PC-3 (cell line): ENCODE data around the gene ZFHX3. TPM values are rescaled to one million over a fixed set of nuclear protein-coding genes. Genes with fewer than 3 reads are reported as not detected.

Source experiments
- ATAC-seq: fragments of 200-7000 bp; cut with Tn5 transposase; 2 replicates; pipeline ENCODE4 v1.9.1; 2020; ENCODE audit warnings: mild to moderate bottlenecking, moderate library complexity
- BruUV-seq: library from RNA; stranded (reverse); fragments of 400-500 nt; replicated peaks from 2 replicates; lab custom pipeline; 2021; lab: Mats Ljungman, UMichigan
- CTCF ChIA-PET: fragments of 300-600 bp; sonication (Branson Sonifier 250); formaldehyde crosslinking; loops from one replicate; lab custom pipeline; 2022; ENCODE audit warnings: antibody characterized with exemption; lab: Charles Lee
- POLR2A ChIA-PET: fragments of 300-600 bp; sonication (Branson Sonifier 250); formaldehyde crosslinking; loops from one replicate; lab custom pipeline; 2022; ENCODE audit warnings: antibody characterized with exemption; ENCODE audit not compliant: unreplicated experiment; lab: Charles Lee
- DNase-seq: peaks from one replicate; pipeline ENCODE4 v3.0.0-alpha.2; 2015
- H2AFZ ChIP-seq: fragments of 300-600 bp; sonication (generic); 2 replicates; pipeline ENCODE4 v1.6.0; 2016; ENCODE audit warnings: antibody characterized with exemption, low read length
- H3F3A ChIP-seq: fragments of 300-600 bp; sonication (generic); one replicate; pipeline ENCODE4 v1.6.0; 2017; ENCODE audit warnings: antibody characterized with exemption, low read length, control low read depth, mild to moderate bottlenecking; ENCODE audit not compliant: unreplicated experiment
- H3K27ac ChIP-seq: fragments of 300-600 bp; sonication (generic); 2 replicates; pipeline ENCODE4 v1.5.1; 2016; ENCODE audit warnings: mild to moderate bottlenecking, low read length
- H3K27me3 ChIP-seq: fragments of 300-600 bp; sonication (generic); 2 replicates; pipeline ENCODE4 v1.6.1; 2016; ENCODE audit warnings: low read length, mixed read lengths
- H3K36me3 ChIP-seq: fragments of 300-600 bp; sonication (generic); 2 replicates; pipeline ENCODE4 v1.6.1; 2016; ENCODE audit warnings: low read depth, mixed run types, low read length, mixed read lengths
- H3K4me1 ChIP-seq: fragments of 300-600 bp; sonication (generic); 2 replicates; pipeline ENCODE4 v1.5.1; 2016; ENCODE audit warnings: low read length; ENCODE audit not compliant: insufficient read depth
- H3K4me2 ChIP-seq: fragments of 300-600 bp; sonication (generic); 2 replicates; pipeline ENCODE4 v1.6.0; 2016; ENCODE audit warnings: low read length
- H3K4me3 ChIP-seq: fragments of 300-600 bp; sonication (generic); 2 replicates; pipeline ENCODE4 v1.5.1; 2016; ENCODE audit warnings: mild to moderate bottlenecking, low read length, mixed read lengths
- H3K79me2 ChIP-seq: fragments of 300-600 bp; sonication (generic); 2 replicates; pipeline ENCODE4 v1.6.1; 2017; ENCODE audit warnings: low read length, mixed read lengths
- H3K9ac ChIP-seq: fragments of 300-600 bp; sonication (generic); 2 replicates; pipeline ENCODE4 v1.6.0; 2016; ENCODE audit warnings: mild to moderate bottlenecking, low read length
- H3K9me2 ChIP-seq: fragments of 300-600 bp; sonication (generic); replicated peaks from 2 replicates; pipeline ENCODE4 v1.6.1; 2016; ENCODE audit warnings: mixed run types, low read length, mixed read lengths
- H3K9me3 ChIP-seq: fragments of 300-600 bp; sonication (generic); 2 replicates; pipeline ENCODE4 v1.6.1; 2016; ENCODE audit warnings: low read length, mixed read lengths
- H4K20me1 ChIP-seq: fragments of 300-600 bp; sonication (generic); 2 replicates; pipeline ENCODE4 v1.6.1; 2016; ENCODE audit warnings: low read length, mixed read lengths
- CTCF ChIP-seq: fragments of 300-600 bp; sonication (generic); conservative IDR thresholded peaks from 2 replicates; pipeline ENCODE4 v1.5.1; 2017; ENCODE audit warnings: antibody characterized with exemption, low read depth, mild to moderate bottlenecking, low read length
- EZH2 ChIP-seq: fragments of 300-600 bp; sonication (generic); IDR thresholded peaks from one replicate; pipeline ENCODE4 v1.6.1; 2017; ENCODE audit warnings: antibody characterized with exemption, mild to moderate bottlenecking, low read length; ENCODE audit not compliant: unreplicated experiment
- EZH2phosphoT487 ChIP-seq: fragments of 300-600 bp; sonication (generic); IDR thresholded peaks from 2 replicates; pipeline ENCODE4 v1.6.1; 2018; ENCODE audit warnings: mild to moderate bottlenecking, antibody characterized with exemption, low read length, borderline replicate concordance
- intact Hi-C: fragments of 100-400 bp; cut with micrococcal nuclease; formaldehyde crosslinking; loops from 2 replicates; pipeline ENCODE4 v1.9.0; 2023
- total RNA-seq: library from RNA; depleted of rRNA; stranded (reverse); fragments of >200 nt; gene quantifications from 2 replicates; pipeline ENCODE4 v1.2.3, GENCODE V29; 2014

Gene ZFHX3
- total RNA-seq, 1 experiment from 2014 or later: 3.5 TPM

GRCh38 chr16:73027685-73028111 is 20.2 kb downstream of the ZFHX3 start:
- ChIA-PET POLR2A (no interaction called here), CTCF (no interaction called here)
- TF ChIP-seq CTCF (no peak), EZH2phosphoT487 (no peak), EZH2 (no peak)
- Histone ChIP-seq H4K20me1 (no peaks in the 10 kb centered on the region), H3K9me3 (no peaks in the 10 kb centered on the region), H2AFZ (no peak overlapping the region), H3F3A (no peaks in the 10 kb centered on the region), H3K36me3 (no peaks in the 10 kb centered on the region), H3K9ac (no peak overlapping the region), H3K4me3 (no peak overlapping the region), H3K27me3 (no peaks in the 10 kb centered on the region), H3K9me2 (no peaks in the 10 kb centered on the region), H3K79me2 (peaks cover 93% of the 10 kb centered on the region), H3K4me2 (no peak overlapping the region), H3K27ac (no peak overlapping the region), H3K4me1 (no peaks in the 10 kb centered on the region)
- ATAC-seq (no peak), DNase-seq (no peak)
- BruUV-seq: no TSS peak
- intact Hi-C loops: no loop called here

DNA sequence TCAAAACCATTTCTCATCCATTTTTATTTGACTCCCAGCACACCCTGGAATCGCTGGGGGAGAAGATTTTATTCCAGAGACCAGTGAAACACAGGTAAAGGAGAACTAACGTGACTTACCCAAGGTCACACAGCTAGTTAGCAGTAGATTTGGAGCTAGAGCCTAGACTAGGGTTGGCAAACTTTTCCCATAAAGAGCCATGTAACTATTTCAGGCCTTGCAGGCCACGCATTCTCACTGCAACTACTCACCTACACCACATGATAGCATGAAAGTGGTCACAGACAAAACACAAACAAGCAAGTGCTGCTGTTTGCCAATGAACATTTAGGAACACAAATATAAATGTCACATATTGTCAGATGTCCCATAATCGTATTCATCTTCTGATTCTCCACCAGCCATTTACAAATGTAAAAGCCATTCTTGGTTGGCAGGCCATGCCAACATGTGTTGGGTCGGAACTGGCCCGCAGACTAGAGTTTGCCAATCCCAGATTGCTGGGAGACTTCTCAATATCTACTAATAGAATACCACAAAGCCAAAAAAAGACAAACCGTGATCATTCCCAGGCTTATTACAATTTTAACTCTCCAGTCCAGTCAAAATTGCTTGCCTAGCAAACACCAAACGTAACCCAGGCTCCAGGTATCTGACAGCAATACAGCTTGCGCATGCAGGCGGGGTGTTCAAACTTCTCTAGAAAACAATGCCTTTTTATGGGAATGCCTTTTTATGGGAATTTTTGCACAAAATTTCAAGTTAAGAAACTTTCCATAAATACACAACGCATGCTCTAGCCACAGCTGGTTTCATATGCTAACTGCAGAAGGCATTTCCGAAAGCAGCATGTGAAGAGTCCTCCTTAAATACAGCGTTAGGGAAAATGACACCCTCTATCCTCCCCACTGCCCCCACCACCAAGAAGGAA is 20.9 kb downstream of the ZFHX3 start:
- no peak for DNase-seq
- Histone ChIP-seq H3K4me2 (no peak overlapping the region), H3K4me1 (no peaks in the 10 kb centered on the region), H2AFZ (no peak overlapping the region), H3K9me2 (no peaks in the 10 kb centered on the region), H3F3A (no peaks in the 10 kb centered on the region), H3K9me3 (no peaks in the 10 kb centered on the region), H3K4me3 (no peak overlapping the region), H3K36me3 (no peaks in the 10 kb centered on the region), H4K20me1 (no peaks in the 10 kb centered on the region), H3K27me3 (no peaks in the 10 kb centered on the region), H3K9ac (no peak overlapping the region), H3K27ac (no peak overlapping the region), H3K79me2 (peaks cover 93% of the 10 kb centered on the region)
- no peak for TF ChIP-seq EZH2phosphoT487
- no peak for TF ChIP-seq CTCF
- no peak for TF ChIP-seq EZH2
- BruUV-seq: no TSS peak
- intact Hi-C loops: no loop called here
- ATAC-seq: no peak
- POLR2A ChIA-PET: no interaction called here
- CTCF ChIA-PET: no interaction called here

GRCh38 chr16:73025856-73026210 is 22.1 kb downstream of the ZFHX3 start:
- no peak overlapping the region for H3K4me3 ChIP-seq
- H3K36me3 ChIP-seq: no peaks in the 10 kb centered on the region
- no peaks in the 10 kb centered on the region for H3K27me3 ChIP-seq
- H4K20me1 ChIP-seq: no peaks in the 10 kb centered on the region
- no peaks in the 10 kb centered on the region for H3K9me2 ChIP-seq
- no peak overlapping the region for H2AFZ ChIP-seq
- DNase-seq (no peak), ATAC-seq (no peak)
- H3K79me2 ChIP-seq: peaks cover 93% of the 10 kb centered on the region
- H3F3A ChIP-seq: peaks cover 4% of the 10 kb centered on the region
- no peak overlapping the region for H3K4me2 ChIP-seq
- ChIA-PET CTCF (no interaction called here), POLR2A (no interaction called here)
- TF ChIP-seq EZH2phosphoT487: no peak
- TF ChIP-seq EZH2: no peak
- no peak for TF ChIP-seq CTCF
- BruUV-seq: no TSS peak
- peaks cover 6% of the 10 kb centered on the region for H3K4me1 ChIP-seq
- no peaks in the 10 kb centered on the region for H3K9me3 ChIP-seq
- H3K27ac ChIP-seq: no peak overlapping the region
- no peak overlapping the region for H3K9ac ChIP-seq
- intact Hi-C loops: no loop called here
